H9 (cell line): ENCODE data around the gene MSLN. TPM values are rescaled to one million over a fixed set of nuclear protein-coding genes. Genes with fewer than 3 reads are reported as not detected.
A peak's percentile ranks its signal among the peaks of the same experiment; 100 is the strongest.

ENCODE experiments used
- DNase-seq: peaks from one replicate; pipeline ENCODE4 v3.0.0-alpha.2; 2017
- H2AFZ ChIP-seq: one replicate; pipeline ENCODE4 v1.6.1; 2013; ENCODE audit warnings: mild to moderate bottlenecking, low read length, control low read depth, moderate library complexity
- H2AK5ac ChIP-seq: 2 replicates; pipeline ENCODE4 v1.6.1; 2013; ENCODE audit warnings: low read length, control low read depth, mixed read lengths; ENCODE audit not compliant: insufficient read length
- H2BK120ac ChIP-seq: one replicate; pipeline ENCODE4 v1.6.1; 2013; ENCODE audit warnings: low read depth, mild to moderate bottlenecking, low read length, control low read depth, inconsistent platforms; ENCODE audit not compliant: poor library complexity, severe bottlenecking
- H2BK12ac ChIP-seq: 2 replicates; pipeline ENCODE4 v1.6.1; 2013; ENCODE audit warnings: low read length, control low read depth, mixed read lengths, low read depth; ENCODE audit not compliant: insufficient read length
- H2BK15ac ChIP-seq: 2 replicates; pipeline ENCODE4 v1.6.1; 2013; ENCODE audit warnings: low read depth, low read length, control low read depth
- H2BK20ac ChIP-seq: one replicate; pipeline ENCODE4 v1.6.1; 2013; ENCODE audit warnings: low read depth, mild to moderate bottlenecking, low read length, control low read depth, inconsistent platforms; ENCODE audit not compliant: poor library complexity, severe bottlenecking
- H2BK5ac ChIP-seq: 2 replicates; pipeline ENCODE4 v1.6.1; 2013; ENCODE audit warnings: low read length, control low read depth, mixed read lengths; ENCODE audit not compliant: insufficient read length
- H3K14ac ChIP-seq: 2 replicates; pipeline ENCODE4 v1.6.1; 2013; ENCODE audit warnings: low read length, control low read depth; ENCODE audit not compliant: insufficient read depth
- H3K18ac ChIP-seq: 2 replicates; pipeline ENCODE4 v1.6.1; 2013; ENCODE audit warnings: low read depth, mild to moderate bottlenecking, mixed read lengths, low read length, control low read depth; ENCODE audit not compliant: insufficient read length
- H3K23ac ChIP-seq: 2 replicates; pipeline ENCODE4 v1.6.1; 2013; ENCODE audit warnings: low read length, control low read depth, mixed read lengths, low read depth; ENCODE audit not compliant: insufficient read length
- H3K23me2 ChIP-seq: 2 replicates; pipeline ENCODE4 v1.6.1; 2013; ENCODE audit warnings: low read depth, mild to moderate bottlenecking, mixed read lengths, low read length, control low read depth; ENCODE audit not compliant: insufficient read length, poor library complexity, severe bottlenecking
- H3K27ac ChIP-seq: 2 replicates; pipeline ENCODE4 v1.5.1; 2013; ENCODE audit warnings: low read length, control low read depth, mixed read lengths, low read depth; ENCODE audit not compliant: insufficient read length
- H3K27me3 ChIP-seq: 2 replicates; pipeline ENCODE4 v1.6.1; 2013; ENCODE audit warnings: low read length, control low read depth, inconsistent platforms; ENCODE audit not compliant: insufficient read depth
- H3K4ac ChIP-seq: 2 replicates; pipeline ENCODE4 v1.6.1; 2013; ENCODE audit warnings: low read depth, mild to moderate bottlenecking, control low read depth, inconsistent platforms, low read length, moderate library complexity
- H3K4me1 ChIP-seq: 2 replicates; pipeline ENCODE4 v1.6.1; 2013; ENCODE audit warnings: low read length, control low read depth, inconsistent platforms; ENCODE audit not compliant: insufficient read depth
- H3K4me2 ChIP-seq: 2 replicates; pipeline ENCODE4 v1.6.1; 2013; ENCODE audit warnings: low read length, control low read depth, mixed read lengths; ENCODE audit not compliant: insufficient read length, insufficient read depth
- H3K56ac ChIP-seq: 2 replicates; pipeline ENCODE4 v1.6.1; 2013; ENCODE audit warnings: low read depth, mild to moderate bottlenecking, mixed read lengths, low read length, control low read depth; ENCODE audit not compliant: insufficient read length
- H3K79me1 ChIP-seq: 2 replicates; pipeline ENCODE4 v1.6.1; 2013; ENCODE audit warnings: low read depth, mild to moderate bottlenecking, moderate library complexity, low read length, control low read depth, inconsistent platforms; ENCODE audit not compliant: insufficient read depth, poor library complexity, severe bottlenecking
- H3K79me2 ChIP-seq: 2 replicates; pipeline ENCODE4 v1.6.1; 2013; ENCODE audit warnings: low read length, control low read depth, inconsistent platforms; ENCODE audit not compliant: insufficient read depth
- H3K9ac ChIP-seq: 2 replicates; pipeline ENCODE4 v1.6.1; 2013; ENCODE audit warnings: low read length, control low read depth, mixed read lengths; ENCODE audit not compliant: insufficient read length; ENCODE audit errors: extremely low read depth
- H3K9me3 ChIP-seq: one replicate; pipeline ENCODE4 v1.6.1; 2013; ENCODE audit warnings: low read depth, low read length, inconsistent platforms; ENCODE audit not compliant: control insufficient read depth
- H3T11ph ChIP-seq: one replicate; pipeline ENCODE4 v1.6.1; 2013; ENCODE audit warnings: mild to moderate bottlenecking, low read length, control low read depth, inconsistent platforms
- H4K20me1 ChIP-seq: one replicate; pipeline ENCODE4 v1.6.1; 2013; ENCODE audit not compliant: control insufficient read depth, insufficient read length, insufficient read depth
- H4K5ac ChIP-seq: 2 replicates; pipeline ENCODE4 v1.6.1; 2013; ENCODE audit warnings: low read depth, mild to moderate bottlenecking, mixed read lengths, low read length, control low read depth; ENCODE audit not compliant: insufficient read length
- H4K8ac ChIP-seq: replicated peaks from 2 replicates; pipeline ENCODE4 v1.6.1; 2013; ENCODE audit warnings: low read length, control low read depth, mixed read lengths, low read depth; ENCODE audit not compliant: insufficient read length
- H4K91ac ChIP-seq: 2 replicates; pipeline ENCODE4 v1.6.1; 2013; ENCODE audit warnings: low read depth, mild to moderate bottlenecking, moderate library complexity, mixed read lengths, low read length, control low read depth; ENCODE audit not compliant: insufficient read length
- H3K27ac Mint-ChIP-seq, 3 experiments: 2 replicates in 2 of 3; 3 replicates in 1 of 3; pipeline ENCODE4 v1.8.0; 2020 to 2021; ENCODE audit warnings: mixed read lengths in 3 of 3, mild to moderate bottlenecking in 1 of 3, moderate library complexity in 1 of 3
- H3K27me3 Mint-ChIP-seq: 2 replicates; pipeline ENCODE4 v1.8.0; 2021; ENCODE audit warnings: low read depth, mild to moderate bottlenecking, moderate library complexity, mixed read lengths
- H3K36me3 Mint-ChIP-seq, 3 experiments: 2 replicates in 2 of 3; 3 replicates in 1 of 3; pipeline ENCODE4 v1.8.0; 2020 to 2021; ENCODE audit warnings: low read depth in 3 of 3, mixed read lengths in 3 of 3; ENCODE audit not compliant: insufficient read depth in 1 of 3
- H3K4me1 Mint-ChIP-seq, 2 experiments: 2 replicates each; pipeline ENCODE4 v1.8.0; 2020; ENCODE audit warnings: mixed read lengths in 2 of 2
- H3K4me3 Mint-ChIP-seq, 2 experiments: 2 replicates in 1 of 2; 3 replicates in 1 of 2; pipeline ENCODE4 v1.8.0; 2020 to 2021; ENCODE audit warnings: mild to moderate bottlenecking in 2 of 2, mixed read lengths in 2 of 2, moderate library complexity in 1 of 2
- H3K9me3 Mint-ChIP-seq, 2 experiments: 2 replicates in 1 of 2; 3 replicates in 1 of 2; pipeline ENCODE4 v1.8.0; 2020; ENCODE audit warnings: mild to moderate bottlenecking in 2 of 2, mixed read lengths in 2 of 2, moderate library complexity in 1 of 2
- CTCF ChIP-seq: fragments of 200-600 bp; sonication (generic); conservative IDR thresholded peaks from 3 replicates; pipeline ENCODE4 v1.8.0; 2021; ENCODE audit warnings: antibody characterized with exemption, mild to moderate bottlenecking
- WGBS: extraction: QIAGEN DNeasy Blood & Tissue Kit; methylation state at CpG from one replicate; pipeline ENCODE4 v1.1.7; 2013; ENCODE audit warnings: missing lambda C conversion rate, low lambda C conversion rate, mixed read lengths; ENCODE audit not compliant: insufficient read length; ENCODE audit errors: extremely low coverage; 5-methylcytosine and 5-hydroxymethylcytosine counted together
- total RNA-seq: library from RNA; stranded (reverse); gene quantifications from 2 replicates; pipeline ENCODE4 v1.2.1, GENCODE V29; 2021

The MSLN gene
- total RNA-seq, 1 experiment from 2014 or later: 0.22 TPM

- Histone ChIP-seq H2BK20ac (no peak overlapping the region), H2BK5ac (no peak overlapping the region), H3K4me1 (no peaks in the 10 kb centered on the region), H3K9me3 (no peaks in the 10 kb centered on the region), H2AFZ (no peak overlapping the region), H4K5ac (no peak overlapping the region), H3K79me2 (no peaks in the 10 kb centered on the region; the same call in 1 of the 2 replicates), H3K56ac (no peak overlapping the region), H3K9ac (peak overlapping the region; percentile 50), H2AK5ac (no peak overlapping the region), H3K4me2 (peak overlapping the region; percentile 47), H3K18ac (no peak overlapping the region), H3K27me3 (no peaks in the 10 kb centered on the region), H3K4ac (no peak overlapping the region), H3K79me1 (peaks cover 2% of the 10 kb centered on the region), H3K23me2 (peaks cover 11% of the 10 kb centered on the region), H3K27ac (no peak overlapping the region), H2BK12ac (no peak overlapping the region), H4K91ac (no peak overlapping the region), H4K8ac (no peak overlapping the region), H3K23ac (no peak overlapping the region), H2BK15ac (no peak overlapping the region), H3T11ph (no peak overlapping the region), H4K20me1 (no peaks in the 10 kb centered on the region), H3K14ac (no peak overlapping the region), H2BK120ac (no peak overlapping the region)
- Mint-ChIP-seq H3K27me3 (no peaks in the 10 kb centered on the region), H3K36me3 (peaks cover 8 to 34% (median 25%) of the 10 kb centered on the region in 3 experiments; a peak in 6 of 7 replicates), H3K4me3 (peak overlapping the region; percentile 71 to 78), H3K9me3 (no peaks in the 10 kb centered on the region), H3K27ac (no peak overlapping the region), H3K4me1 (peaks cover 0 to 2% of the 10 kb centered on the region in 2 experiments; a peak in 1 of 4 replicates)
- no peak for DNase-seq
- TF ChIP-seq CTCF: no peak
- no CpG with 5 or more reads among the region's 33 CpGs for WGBS
These were observed 28.8 kb downstream of the MSLN start for GRCh38 chr16:789191-789850.
